Effector memory CD4-positive, alpha-beta T cell (primary cell): ENCODE data around the gene TAF10.

Source experiments
- DNase-seq, 3 donors: peaks; one replicate each; pipeline ENCODE4 v3.0.0-alpha.2; 2020
- H3K27ac ChIP-seq: 2 replicates; pipeline ENCODE4 v1.7.0; 2013; ENCODE audit warnings: mild to moderate bottlenecking, low read length, moderate library complexity; ENCODE audit not compliant: insufficient read depth, poor library complexity, severe bottlenecking
- H3K27me3 ChIP-seq: replicated peaks from 2 replicates; pipeline ENCODE4 v1.7.0; 2013; ENCODE audit warnings: mild to moderate bottlenecking, low read length; ENCODE audit not compliant: insufficient read depth, control insufficient read depth, poor library complexity, severe bottlenecking
- H3K36me3 ChIP-seq: 2 replicates; pipeline ENCODE4 v1.7.0; 2013; ENCODE audit warnings: mild to moderate bottlenecking, low read length, moderate library complexity; ENCODE audit not compliant: control insufficient read depth, insufficient read depth
- H3K4me1 ChIP-seq: 2 replicates; pipeline ENCODE4 v1.7.0; 2013; ENCODE audit warnings: low read length, mild to moderate bottlenecking; ENCODE audit not compliant: control insufficient read depth, insufficient read depth, poor library complexity, severe bottlenecking
- H3K4me3 ChIP-seq: 2 replicates; pipeline ENCODE4 v1.7.0; 2013; ENCODE audit warnings: low read length, low read depth, mild to moderate bottlenecking; ENCODE audit not compliant: insufficient read depth, poor library complexity, severe bottlenecking
- H3K9me3 ChIP-seq: 2 replicates; pipeline ENCODE4 v1.7.0; 2013; ENCODE audit warnings: mild to moderate bottlenecking, low read length, moderate library complexity; ENCODE audit not compliant: control insufficient read depth

The TAF10 gene

DNA sequence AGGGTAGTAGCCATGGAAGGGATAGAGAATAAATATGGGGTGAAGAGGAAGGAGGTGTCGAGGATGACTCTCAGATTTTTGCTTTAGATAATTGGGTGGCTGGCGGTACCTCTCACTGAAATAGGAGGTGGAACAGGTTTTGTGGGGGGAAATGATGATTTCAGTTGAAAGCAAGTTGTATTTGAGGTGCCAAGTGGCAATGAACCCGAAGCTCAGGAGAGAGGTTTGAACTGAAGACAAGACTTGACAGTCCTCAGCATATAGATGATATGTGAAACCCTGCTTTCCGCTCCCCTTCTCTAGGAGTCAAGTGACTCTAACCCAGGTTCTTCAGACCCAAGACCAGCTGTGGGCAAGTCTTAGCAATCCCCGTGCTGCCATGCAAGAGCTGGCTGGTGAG lies 42.3 kb downstream of the TAF10 start:
- Histone ChIP-seq H3K9me3 (no peaks in the 10 kb centered on the region), H3K4me3 (no peak overlapping the region), H3K27me3 (no peaks in the 10 kb centered on the region), H3K27ac (no peak overlapping the region), H3K36me3 (peaks cover 3% of the 10 kb centered on the region), H3K4me1 (no peaks in the 10 kb centered on the region)
- DNase-seq, result no peak

DNA sequence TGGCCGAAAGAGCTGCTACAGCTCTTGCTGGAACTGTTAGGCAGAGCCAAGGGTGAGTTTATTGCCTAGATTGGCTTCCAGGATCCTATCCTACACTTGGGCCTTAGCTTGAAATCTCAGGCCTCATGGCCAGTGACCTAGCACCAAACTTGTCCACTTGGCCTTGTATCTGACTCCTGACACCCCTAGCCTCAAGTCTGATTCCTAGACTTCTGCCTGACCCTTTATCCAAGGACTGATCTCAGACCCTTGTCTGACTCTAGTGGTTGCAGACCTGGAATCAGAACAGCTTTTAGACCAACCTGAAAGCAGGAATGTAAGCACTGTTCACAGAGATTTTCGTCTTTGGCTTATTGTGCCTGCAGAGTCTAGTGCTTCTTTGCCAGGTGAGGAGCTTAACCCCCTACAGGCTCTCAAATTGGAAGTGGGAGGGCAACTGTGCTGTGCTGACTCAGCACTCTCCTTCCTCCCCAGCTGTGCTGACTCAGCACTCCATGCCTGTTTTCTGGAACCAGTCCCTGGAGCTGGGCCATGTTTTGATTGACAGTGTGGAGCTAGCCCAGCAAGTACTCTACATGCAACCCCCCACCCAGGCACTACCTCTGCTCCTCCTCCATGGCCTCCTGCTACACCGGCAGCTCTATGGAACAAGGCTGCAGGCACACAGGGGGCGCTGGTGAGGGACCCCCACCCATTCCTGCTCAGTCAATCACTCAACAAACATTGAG lies 43.7 kb downstream of the TAF10 start:
- DNase-seq, result no peak
- Histone ChIP-seq H3K4me3 (no peak overlapping the region), H3K36me3 (peaks cover 3% of the 10 kb centered on the region), H3K27ac (no peak overlapping the region), H3K9me3 (no peaks in the 10 kb centered on the region), H3K4me1 (no peaks in the 10 kb centered on the region), H3K27me3 (no peaks in the 10 kb centered on the region)

DNA sequence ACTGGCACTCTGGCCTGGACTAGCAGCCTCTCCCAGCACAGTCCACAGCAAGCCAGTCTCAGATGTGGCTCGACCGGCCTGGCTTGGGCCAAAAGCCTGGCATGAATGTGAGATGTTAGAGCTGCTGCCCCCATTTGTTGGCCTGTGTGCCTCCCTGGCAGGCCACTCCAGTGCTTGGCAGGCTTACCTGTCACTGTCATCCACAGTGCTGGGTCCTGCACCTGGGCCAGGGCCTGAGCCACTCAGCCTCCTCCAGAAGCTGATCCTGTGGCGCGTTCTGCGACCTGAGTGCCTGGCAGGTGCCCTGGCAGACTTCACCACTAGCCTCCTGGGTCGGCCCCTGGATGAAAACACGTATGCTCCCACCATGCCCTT lies 44.7 kb downstream of the TAF10 start:
- DNase-seq, result no peak
- Histone ChIP-seq H3K9me3 (no peaks in the 10 kb centered on the region), H3K4me3 (no peak overlapping the region), H3K27me3 (no peaks in the 10 kb centered on the region), H3K36me3 (peaks cover 3% of the 10 kb centered on the region), H3K27ac (no peak overlapping the region), H3K4me1 (no peaks in the 10 kb centered on the region)

DNA sequence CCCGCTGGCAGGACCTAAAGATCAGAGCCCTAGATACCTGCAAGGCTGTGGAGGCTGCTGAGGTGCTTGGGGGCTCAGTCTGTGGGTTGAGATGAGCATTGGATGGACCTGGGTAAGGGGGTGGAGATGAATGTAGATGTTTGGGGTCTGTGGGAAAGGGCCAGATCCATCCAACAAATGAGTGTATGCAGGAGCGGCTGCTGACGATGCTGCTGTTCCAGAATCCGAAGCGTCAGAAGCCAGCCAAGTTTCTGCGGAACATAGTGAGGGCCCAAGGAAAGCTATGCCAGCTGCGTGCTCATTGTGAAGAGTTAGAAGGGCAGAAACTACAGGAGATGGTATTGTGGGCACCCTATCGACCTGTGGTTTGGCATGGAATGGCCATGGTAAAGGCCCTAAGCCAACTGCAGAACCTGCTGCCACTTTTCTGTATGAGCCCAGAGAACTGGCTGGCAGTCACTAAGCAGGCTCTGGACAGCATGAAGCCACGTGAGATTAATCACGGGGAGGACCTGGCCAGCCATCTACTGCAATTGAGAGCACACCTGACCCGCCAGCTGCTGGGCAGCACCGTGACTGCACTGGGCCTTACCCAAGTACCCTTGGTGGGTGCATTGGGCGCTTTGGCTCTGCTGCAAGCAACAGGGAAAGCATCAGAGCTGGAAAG lies 45.2 kb downstream of the TAF10 start:
- H3K27me3 ChIP-seq, result no peaks in the 10 kb centered on the region
- H3K36me3 ChIP-seq, result peaks cover 3% of the 10 kb centered on the region
- no peaks in the 10 kb centered on the region for H3K4me1 ChIP-seq
- H3K9me3 ChIP-seq, result no peaks in the 10 kb centered on the region
- H3K27ac ChIP-seq, result no peak overlapping the region
- DNase-seq, result no peak
- H3K4me3 ChIP-seq, result no peak overlapping the region

DNA sequence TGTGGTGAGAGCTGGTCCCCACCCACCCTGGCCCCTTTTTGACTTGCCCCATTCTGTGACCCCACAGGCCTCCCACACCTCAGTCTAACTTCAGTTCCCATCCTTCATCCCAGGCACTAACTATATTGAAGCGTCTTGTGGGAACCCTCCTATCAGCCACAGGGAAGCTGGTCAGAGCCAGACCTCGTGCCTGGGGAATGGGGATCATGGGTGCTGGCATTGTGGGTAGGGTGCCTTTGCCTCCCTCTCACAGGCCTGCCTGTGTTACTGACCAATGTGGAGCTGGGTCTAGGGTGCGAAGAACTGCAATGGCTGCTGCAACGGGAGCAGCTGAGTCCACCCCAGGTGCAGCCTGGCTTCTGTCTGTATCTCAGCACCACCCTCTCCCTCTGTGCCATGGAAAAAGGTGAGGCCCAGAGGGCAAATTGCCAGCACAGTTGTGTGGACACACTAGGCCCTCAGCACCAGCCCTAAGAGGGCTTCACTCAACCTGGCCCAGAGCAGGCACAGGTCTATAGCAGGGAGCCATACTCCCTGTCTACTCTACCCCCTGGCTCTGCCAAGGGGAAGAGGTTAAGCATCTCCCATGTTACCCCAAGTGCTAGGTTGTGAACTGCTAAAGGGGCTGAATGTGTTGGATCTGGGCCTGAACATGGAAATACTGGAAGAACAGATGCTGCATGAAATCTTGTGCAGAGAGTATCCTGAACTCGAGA lies 45.9 kb downstream of the TAF10 start:
- peaks cover 3% of the 10 kb centered on the region for H3K36me3 ChIP-seq
- no peak overlapping the region for H3K27ac ChIP-seq
- no peak for DNase-seq
- H3K27me3 ChIP-seq, result no peaks in the 10 kb centered on the region
- H3K9me3 ChIP-seq, result no peaks in the 10 kb centered on the region
- no peaks in the 10 kb centered on the region for H3K4me1 ChIP-seq
- no peak overlapping the region for H3K4me3 ChIP-seq

DNA sequence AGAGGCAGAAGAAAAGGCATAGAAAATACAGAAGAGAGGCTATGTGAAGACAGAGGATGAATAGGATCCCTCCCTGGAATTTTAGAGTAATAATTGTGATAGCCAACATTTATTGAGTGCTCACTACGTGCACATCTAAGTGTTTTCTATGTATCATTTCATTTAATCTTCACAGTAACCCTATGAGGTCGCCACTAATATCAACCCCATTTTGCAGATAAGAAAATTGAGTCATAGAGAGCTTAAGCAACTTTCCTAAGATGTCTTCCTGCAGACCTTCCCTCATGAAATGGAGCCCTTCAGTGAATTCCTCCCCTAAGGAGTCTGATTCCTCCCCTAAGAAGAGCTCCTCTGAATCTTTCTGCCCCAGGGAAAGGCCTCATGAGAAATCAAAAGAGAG lies 46.7 kb downstream of the TAF10 start:
- H3K36me3 ChIP-seq, result peaks cover 2% of the 10 kb centered on the region
- H3K27me3 ChIP-seq, result no peaks in the 10 kb centered on the region
- no peaks in the 10 kb centered on the region for H3K9me3 ChIP-seq
- no peaks in the 10 kb centered on the region for H3K4me1 ChIP-seq
- H3K27ac ChIP-seq, result no peak overlapping the region
- H3K4me3 ChIP-seq, result no peak overlapping the region
- no peak for DNase-seq

DNA sequence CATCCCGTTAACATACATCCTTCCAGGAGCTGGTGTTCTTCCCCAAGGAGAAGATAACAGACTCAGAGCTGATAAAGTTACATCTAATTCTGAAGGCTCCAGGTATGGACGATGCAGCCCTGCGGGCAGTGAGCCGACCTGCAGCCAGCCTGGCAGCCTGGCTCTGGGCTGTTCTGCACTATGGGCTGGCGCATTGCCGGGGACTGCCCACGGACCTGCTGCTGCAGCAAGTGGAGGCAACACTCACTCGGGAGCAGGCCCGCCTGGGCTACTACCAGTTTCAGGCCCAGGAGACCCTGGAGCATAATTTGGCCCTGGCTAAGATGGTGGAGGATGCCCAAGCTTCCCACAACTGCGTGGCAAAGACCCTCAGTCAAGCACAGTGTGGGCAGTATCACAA lies 48.3 kb downstream of the TAF10 start:
- H3K27ac ChIP-seq, result no peak overlapping the region
- no peaks in the 10 kb centered on the region for H3K36me3 ChIP-seq
- DNase-seq, result no peak
- H3K4me1 ChIP-seq, result no peaks in the 10 kb centered on the region
- H3K9me3 ChIP-seq, result no peaks in the 10 kb centered on the region
- H3K4me3 ChIP-seq, result no peak overlapping the region
- H3K27me3 ChIP-seq, result no peaks in the 10 kb centered on the region

DNA sequence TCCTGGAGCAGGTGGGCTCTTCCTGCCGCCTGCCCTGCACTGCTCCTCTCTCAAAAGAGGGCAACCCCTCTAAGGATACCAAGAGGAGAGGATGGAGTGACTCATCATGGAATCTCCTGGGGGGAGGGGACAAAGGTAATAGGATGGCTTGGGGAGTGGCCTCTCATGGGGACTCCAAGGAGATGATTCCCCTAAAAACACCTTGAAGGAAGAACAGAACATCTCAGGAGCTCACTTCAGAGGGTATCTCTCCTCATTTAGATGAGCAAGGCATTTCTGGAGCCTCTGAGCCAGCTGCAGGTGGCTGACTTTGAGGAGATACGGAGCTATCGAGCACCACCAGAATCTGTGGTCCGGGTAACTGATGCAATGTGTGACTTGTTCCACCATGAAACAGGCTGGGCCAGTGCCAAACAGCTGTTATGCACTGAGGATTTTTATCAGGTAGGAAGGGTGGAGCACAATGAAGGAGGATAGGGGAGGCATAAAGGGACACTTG lies 48.8 kb downstream of the TAF10 start:
- H3K27ac ChIP-seq, result no peak overlapping the region
- H3K4me3 ChIP-seq, result no peak overlapping the region
- no peaks in the 10 kb centered on the region for H3K4me1 ChIP-seq
- no peaks in the 10 kb centered on the region for H3K27me3 ChIP-seq
- H3K9me3 ChIP-seq, result no peaks in the 10 kb centered on the region
- no peaks in the 10 kb centered on the region for H3K36me3 ChIP-seq
- DNase-seq, result no peak

DNA sequence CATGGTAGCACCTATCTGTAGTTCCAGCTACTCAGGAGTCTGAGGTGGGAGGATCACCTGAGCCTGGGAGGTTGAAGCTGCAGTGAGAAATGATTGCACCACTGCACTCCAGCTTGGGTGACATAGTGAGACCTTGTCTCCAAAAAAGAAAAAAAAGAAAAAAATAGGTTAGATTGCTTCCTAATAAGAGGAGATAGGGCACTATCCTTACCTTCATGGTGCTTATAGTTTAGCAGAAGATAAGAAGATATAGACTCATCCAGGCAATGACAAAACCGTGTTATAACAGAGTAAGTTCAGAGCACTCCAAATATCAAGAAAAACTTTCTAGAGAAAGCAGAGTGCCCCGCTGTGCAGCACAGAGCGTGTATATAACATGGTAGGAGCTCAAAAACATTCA lies 50.7 kb downstream of the TAF10 start:
- no peak for DNase-seq
- H3K36me3 ChIP-seq, result no peaks in the 10 kb centered on the region
- no peaks in the 10 kb centered on the region for H3K4me1 ChIP-seq
- H3K4me3 ChIP-seq, result no peak overlapping the region
- H3K27ac ChIP-seq, result no peak overlapping the region
- H3K9me3 ChIP-seq, result no peaks in the 10 kb centered on the region
- no peaks in the 10 kb centered on the region for H3K27me3 ChIP-seq
